COLO829 (cell line): ENCODE measurements around the gene ARL6IP6.
"Not testable (repeated sequence)": the region's sequence is repeated elsewhere in the genome, so short reads cannot be mapped to it uniquely, and the experiment has no call there.

Source experiments
- DNase-seq: peaks from one replicate; pipeline ENCODE4 v3.0.0; 2012; ENCODE audit warnings: low spot score

ARL6IP6 gene

DNA sequence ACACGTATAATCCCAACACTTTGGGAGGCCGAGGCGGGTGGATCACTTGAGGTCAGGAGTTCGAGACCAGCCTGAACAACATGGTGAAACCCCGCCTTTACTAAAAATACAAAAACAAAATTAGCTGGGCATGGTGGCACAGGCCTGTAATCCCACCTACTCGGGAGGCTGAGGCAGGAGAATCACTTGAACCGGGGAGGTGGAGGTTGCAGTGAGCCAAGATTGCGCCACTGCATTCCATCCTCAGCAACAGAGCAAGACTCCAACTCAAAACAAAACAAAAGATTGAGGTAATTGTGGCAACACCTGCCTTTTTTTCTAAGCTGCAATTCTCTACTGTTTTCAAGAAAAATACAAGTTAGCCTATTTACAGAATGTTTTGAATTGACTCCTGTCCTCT, 4.2 kb downstream of the ARL6IP6 start:
- DNase-seq, result not testable (repeated sequence)

GRCh38 chr2:152723918-152724317, 5.5 kb downstream of the ARL6IP6 start:
- DNase-seq, result no peak

DNA sequence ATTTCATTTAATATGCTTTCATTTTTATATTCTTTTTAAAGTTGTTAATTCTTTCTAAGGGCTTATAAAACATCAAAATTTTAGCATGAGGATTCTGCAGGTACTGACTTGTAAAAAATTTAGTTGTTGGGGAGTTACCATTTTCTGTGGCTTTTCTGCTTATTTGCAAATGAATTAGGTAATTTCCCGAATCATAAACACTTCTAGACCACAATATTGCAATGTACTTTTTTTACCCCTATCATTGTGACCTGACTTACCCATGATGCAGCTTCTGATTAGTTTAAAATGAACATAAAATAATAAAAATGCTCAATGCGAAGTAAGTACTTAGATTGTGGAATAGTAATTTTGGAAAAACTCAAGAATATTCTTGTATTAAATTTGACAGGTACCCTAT, 11.4 kb downstream of the ARL6IP6 start:
- DNase-seq, result no peak

DNA sequence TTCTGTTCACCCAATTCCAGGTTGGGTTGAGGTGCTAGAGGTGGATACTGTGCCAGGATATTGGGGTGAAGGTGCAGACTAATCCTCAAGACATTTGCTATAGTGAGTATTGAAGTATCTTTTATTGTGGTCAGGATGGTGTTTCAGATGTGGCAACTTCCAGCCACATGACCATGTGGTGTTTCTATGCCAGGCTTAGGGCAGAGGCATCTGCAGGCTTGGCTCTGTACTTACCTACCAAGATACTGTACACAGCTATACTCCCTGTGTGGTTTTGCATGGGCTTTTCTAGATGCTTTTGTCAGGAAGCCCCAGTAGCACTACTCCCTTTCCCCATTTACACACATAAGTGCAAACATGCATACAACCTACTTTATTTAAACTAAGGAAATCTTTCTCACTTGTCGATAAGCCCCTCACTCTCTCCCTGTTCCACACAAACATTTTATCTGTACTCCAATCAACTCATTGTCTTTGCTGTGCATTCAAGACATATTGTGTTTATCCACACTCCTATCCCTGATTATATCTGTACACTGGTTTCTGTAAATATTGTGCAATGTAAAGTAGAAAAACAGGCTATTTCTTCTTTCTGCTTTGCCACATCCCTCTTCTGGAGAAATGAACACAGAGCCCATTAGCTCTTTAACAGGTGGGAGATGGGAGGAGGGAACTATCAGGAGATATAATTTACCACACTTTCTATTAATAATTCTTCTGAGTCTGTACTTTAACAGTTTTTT, 12.3 kb downstream of the ARL6IP6 start:
- DNase-seq, result no peak

GRCh38 chr2:152737509-152737908, 19.1 kb downstream of the ARL6IP6 start:
- not testable (repeated sequence) for DNase-seq

GRCh38 chr2:152738438-152738837, 20.0 kb downstream of the ARL6IP6 start:
- no peak for DNase-seq

GRCh38 chr2:152739705-152740104, 21.3 kb downstream of the ARL6IP6 start:
- DNase-seq, result not testable (repeated sequence)

DNA sequence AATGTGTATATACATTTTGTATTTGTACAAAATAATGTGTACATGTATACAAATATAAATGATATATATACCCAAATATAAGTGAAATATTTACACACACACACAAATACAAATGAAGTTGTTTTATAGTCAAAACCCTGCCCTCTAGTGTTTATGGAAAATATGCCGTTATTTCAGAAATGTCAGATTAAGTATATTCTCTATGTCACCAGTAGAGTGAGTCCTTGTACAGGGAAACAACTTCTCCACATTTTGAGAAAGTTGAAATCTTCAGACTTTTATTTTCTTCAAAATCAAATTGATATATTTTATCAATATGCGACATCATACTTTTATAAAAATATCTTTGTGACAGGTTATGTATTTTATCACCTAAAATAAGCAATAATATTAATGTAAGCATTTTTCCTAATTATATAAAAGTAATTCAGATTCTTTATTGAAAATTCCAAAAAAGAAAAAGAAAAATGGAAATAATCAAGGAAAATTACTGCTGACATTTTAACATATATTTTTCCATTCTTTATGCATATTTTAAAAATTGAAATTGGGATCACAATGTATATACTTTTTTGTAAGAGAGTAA, 22.4 kb downstream of the ARL6IP6 start:
- DNase-seq, result peak; percentile 57

- DNase-seq, result no peak
Measured at GRCh38 chr2:152743002-152743401, 24.6 kb downstream of the ARL6IP6 start.

GRCh38 chr2:152747751-152748150, 29.3 kb downstream of the ARL6IP6 start:
- peak; percentile 46 for DNase-seq

DNA sequence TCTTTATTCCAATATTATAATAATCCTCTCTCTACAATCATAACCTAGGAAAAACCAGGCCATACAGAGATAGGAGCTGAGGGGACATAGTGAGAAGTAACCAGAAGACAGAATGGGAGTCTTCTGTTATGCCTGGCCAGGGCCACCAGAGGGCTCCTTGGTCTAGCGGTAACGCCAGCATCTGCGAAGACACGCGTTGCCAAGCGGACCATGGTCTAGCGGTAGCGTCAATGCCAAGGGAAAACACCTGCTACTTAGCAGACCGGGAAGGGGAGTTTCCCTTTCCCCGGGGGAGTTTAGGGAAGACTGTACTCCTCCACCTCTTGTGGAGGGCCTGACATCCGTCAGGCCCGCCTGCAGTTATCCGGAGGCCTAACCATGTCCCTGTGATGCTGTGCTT, 36.6 kb downstream of the ARL6IP6 start:
- no peak for DNase-seq

DNA sequence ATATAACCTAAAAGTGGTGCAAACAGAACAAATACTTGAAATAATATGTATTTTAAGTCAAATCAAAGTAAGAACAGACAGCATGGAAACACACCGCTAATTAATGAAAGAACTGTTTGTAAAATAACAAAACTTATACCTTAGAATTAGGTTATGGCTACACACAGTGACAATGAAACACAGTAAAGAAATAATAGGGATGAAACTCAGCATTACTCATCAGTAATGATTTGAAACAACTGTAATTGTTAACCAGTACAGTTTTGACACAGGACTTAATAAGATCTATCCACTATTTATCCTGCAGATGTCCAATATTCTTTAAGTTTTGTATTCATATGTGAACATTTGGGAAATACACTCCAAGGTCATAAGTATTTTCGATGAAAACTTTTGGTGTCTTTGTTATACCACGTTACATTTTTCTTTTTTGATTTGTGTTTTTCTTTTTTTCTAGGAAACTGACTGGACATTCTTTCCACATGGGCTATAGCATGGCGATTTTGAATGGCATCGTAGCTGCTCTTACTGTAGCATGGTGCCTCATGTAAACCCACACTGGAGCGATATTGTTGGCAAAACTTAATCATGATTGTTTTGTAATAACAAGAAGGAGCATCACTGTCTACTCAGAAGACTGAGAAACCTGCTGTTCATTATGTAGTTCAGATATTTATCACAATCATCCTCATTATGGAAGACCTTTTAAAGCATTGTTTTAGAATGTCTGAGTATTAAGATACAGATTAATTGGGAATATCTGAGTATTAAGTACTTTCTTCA, 41.1 kb downstream of the ARL6IP6 start:
- DNase-seq, result no peak

GRCh38 chr2:152761214-152761613, 42.8 kb downstream of the ARL6IP6 start:
- no peak for DNase-seq

- no peak for DNase-seq
Measured at GRCh38 chr2:152762202-152762601, 43.8 kb downstream of the ARL6IP6 start.

DNA sequence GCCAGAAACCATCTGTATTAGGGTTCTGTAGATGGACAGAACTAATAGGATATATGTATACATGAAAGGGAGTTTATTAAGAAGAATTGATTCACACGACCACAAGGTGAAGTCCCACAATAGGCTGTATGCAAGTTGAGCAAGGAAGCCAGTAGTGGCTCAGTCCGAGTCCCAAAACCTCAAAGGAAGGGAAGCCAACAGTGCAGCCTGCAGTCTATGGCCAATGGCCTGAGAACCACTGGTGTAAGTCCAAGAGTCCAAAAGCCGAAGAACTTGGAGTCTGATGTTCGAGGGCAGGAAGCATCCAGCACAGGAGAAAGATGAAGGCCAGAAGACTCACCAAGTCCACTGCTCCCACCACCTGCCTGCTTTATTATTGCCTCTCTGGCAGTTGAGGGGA, 44.8 kb downstream of the ARL6IP6 start:
- DNase-seq, result not testable (repeated sequence)

DNA sequence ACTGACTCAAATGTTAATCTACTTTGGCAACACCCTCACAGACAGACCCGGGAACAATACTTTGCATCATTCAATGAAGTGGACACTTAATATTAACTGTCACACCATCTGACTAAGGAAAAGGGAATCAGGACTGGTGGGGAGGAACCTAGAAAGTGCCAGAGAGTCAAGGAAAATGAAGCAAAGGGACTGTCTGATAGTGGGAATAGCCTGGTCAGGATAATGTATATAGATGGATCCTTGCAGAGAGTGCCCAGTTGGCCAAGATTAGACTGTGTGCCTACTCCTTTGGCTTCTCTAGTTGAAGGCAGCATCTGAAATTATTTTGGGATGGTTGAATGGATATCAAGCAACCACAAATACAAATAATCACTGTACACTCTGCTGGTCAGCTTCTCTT, 45.2 kb downstream of the ARL6IP6 start:
- no peak for DNase-seq

DNA sequence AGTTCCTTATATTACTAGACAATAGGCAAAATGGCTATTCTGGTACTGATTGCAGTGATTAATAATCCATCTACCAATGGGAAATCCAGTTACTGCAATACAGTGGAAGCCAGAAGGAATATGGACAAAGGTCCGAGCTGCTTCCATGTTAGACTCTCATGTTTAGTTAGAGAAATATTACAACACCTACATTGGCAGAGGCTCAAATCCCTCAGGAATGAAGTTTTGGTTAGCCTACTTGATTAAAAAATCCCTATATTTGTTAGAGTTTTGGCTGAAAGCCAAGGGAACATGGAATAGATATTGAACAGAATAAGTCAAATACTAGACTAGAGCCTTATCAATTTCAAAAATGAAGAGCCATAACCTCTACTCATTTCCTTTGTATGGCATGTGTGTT, 48.5 kb downstream of the ARL6IP6 start:
- DNase-seq, result no peak

DNA sequence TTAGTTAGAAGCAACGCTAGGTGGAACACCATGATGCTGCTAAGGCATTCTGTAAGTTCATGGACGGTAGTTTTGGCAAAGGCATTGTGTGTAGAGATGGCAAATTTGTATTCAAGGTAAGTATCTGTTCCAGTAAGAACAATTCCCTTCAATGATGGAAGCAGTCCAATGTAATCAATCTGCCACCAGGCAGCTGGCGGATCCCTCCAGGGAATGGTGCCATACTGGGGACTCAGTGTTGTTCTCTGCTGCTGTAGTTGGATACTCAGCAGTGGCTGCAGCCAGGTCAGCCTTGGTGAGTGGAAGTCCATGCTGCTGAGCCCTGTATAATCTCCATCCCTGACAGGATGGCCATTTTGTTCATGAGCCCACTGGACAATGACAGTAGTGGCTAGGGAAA, 62.8 kb downstream of the ARL6IP6 start:
- DNase-seq, result no peak

- DNase-seq, result peak; percentile 41
Measured at GRCh38 chr2:152782171-152782570, 63.8 kb downstream of the ARL6IP6 start.

- no peak for DNase-seq
Measured at GRCh38 chr2:152790883-152791282, 72.5 kb downstream of the ARL6IP6 start.

DNA sequence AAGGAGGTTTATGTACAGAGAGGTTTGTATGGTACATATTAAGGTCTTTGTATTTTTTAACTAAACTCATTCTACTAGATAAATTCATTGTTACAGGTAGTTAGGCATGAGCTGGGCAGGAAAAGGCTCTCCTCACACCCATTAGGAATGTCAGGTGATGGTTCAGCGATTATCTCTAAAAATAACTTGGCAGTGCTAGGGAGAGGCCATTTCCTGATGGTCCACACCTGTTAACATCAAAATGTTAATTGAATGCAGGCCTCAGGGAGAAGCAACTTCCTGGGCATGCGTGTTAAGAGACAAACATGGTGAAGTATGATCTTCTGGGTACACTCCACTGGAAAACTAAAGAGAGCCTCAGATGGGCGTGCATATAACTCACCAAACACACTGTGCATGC, 73.6 kb downstream of the ARL6IP6 start:
- no peak for DNase-seq

- no peak for DNase-seq
Measured at GRCh38 chr2:152792974-152793373, 74.6 kb downstream of the ARL6IP6 start.

DNA sequence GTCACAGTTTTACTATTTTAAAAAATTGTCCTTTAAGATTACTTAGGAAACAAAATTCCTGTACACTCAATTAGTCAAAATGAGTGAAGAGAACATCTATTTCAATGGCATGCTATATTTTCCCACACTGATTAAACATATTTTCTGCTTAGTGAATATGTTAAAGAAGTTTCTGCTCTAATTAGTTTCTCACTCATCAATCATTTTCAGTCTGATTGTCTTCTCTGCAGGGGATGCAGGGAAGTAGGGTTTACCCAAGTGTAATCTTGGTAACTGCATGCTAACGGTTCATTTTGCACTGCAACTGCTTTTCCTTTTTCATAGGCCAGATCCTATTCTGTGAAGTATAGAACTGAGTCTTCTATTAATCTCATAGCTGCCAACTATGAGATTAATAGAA, 78.5 kb downstream of the ARL6IP6 start:
- DNase-seq, result no peak
